Measurements from ENCODE around the gene CACNB1.
"Not testable (repeated sequence)": the region's sequence is repeated elsewhere in the genome, so short reads cannot be mapped to it uniquely, and the experiment has no call there.

CACNB1 gene

GRCh38 chr17:39151150-39151942 lies 46.1 kb downstream of the CACNB1 start, which contains the start of gene PLXDC1:
PLXDC1 (minus strand) TSS chr17:39151637; CDS start chr17:39151437, 200 bp downstream.
- DNase-seq (ENCODE audit: low spot score), result no peak

GRCh38 chr17:39150795-39151149 lies 46.7 kb downstream of the CACNB1 start:
- DNase-seq (ENCODE audit: low spot score), result no peak

- DNase-seq (ENCODE audit: low spot score), result no peak
Measured at GRCh38 chr17:39150104-39150634, 47.3 kb downstream of the CACNB1 start.

- no peak for DNase-seq (ENCODE audit: low spot score)
Measured at GRCh38 chr17:39147221-39148185, 50.0 kb downstream of the CACNB1 start.

- DNase-seq (ENCODE audit: low spot score), result no peak
Measured at GRCh38 chr17:39146273-39146672, 51.2 kb downstream of the CACNB1 start.

GRCh38 chr17:39145143-39145542 lies 52.3 kb downstream of the CACNB1 start:
- no peak for DNase-seq (ENCODE audit: low spot score)

GRCh38 chr17:39144416-39144840 lies 53.0 kb downstream of the CACNB1 start:
- DNase-seq (ENCODE audit: low spot score), result no peak

- DNase-seq (ENCODE audit: low spot score), result no peak
Measured at GRCh38 chr17:39143552-39144093, 53.8 kb downstream of the CACNB1 start.

GRCh38 chr17:39141915-39142664 lies 55.4 kb downstream of the CACNB1 start:
- DNase-seq (ENCODE audit: low spot score), result no peak

GRCh38 chr17:39141294-39141693 lies 56.2 kb downstream of the CACNB1 start:
- no peak for DNase-seq (ENCODE audit: low spot score)

- DNase-seq (ENCODE audit: low spot score), result no peak
Measured at GRCh38 chr17:39139561-39139960, 57.9 kb downstream of the CACNB1 start.

GRCh38 chr17:39139161-39139511 lies 58.3 kb downstream of the CACNB1 start:
- no peak for DNase-seq (ENCODE audit: low spot score)

- no peak for DNase-seq (ENCODE audit: low spot score)
Measured at GRCh38 chr17:39138431-39139160, 58.9 kb downstream of the CACNB1 start.

- DNase-seq (ENCODE audit: low spot score), result no peak
Measured at GRCh38 chr17:39134878-39135277, 62.6 kb downstream of the CACNB1 start.

- DNase-seq (ENCODE audit: low spot score), result no peak
Measured at GRCh38 chr17:39132192-39132610, 65.3 kb downstream of the CACNB1 start.

GRCh38 chr17:39131616-39132015 lies 65.9 kb downstream of the CACNB1 start:
- no peak for DNase-seq (ENCODE audit: low spot score)

- DNase-seq (ENCODE audit: low spot score), result no peak
Measured at GRCh38 chr17:39130205-39130604, 67.3 kb downstream of the CACNB1 start.

- not testable (repeated sequence) for DNase-seq (ENCODE audit: low spot score)
Measured at GRCh38 chr17:39129544-39129943, 67.9 kb downstream of the CACNB1 start.

- DNase-seq (ENCODE audit: low spot score), result no peak
Measured at GRCh38 chr17:39126436-39126835, 71.0 kb downstream of the CACNB1 start.

- DNase-seq (ENCODE audit: low spot score), result no peak
Measured at GRCh38 chr17:39125143-39125875, 72.2 kb downstream of the CACNB1 start.

Data from COLO829 (cell line).